ENCODE results near the gene CRISPLD2. TPM values are rescaled to one million over a fixed set of nuclear protein-coding genes. Genes with fewer than 3 reads are reported as not detected.

Gene CRISPLD2
- total and polyA plus RNA-seq, 8 donors = 13.8 to 106 (median 24.9) TPM

DNA sequence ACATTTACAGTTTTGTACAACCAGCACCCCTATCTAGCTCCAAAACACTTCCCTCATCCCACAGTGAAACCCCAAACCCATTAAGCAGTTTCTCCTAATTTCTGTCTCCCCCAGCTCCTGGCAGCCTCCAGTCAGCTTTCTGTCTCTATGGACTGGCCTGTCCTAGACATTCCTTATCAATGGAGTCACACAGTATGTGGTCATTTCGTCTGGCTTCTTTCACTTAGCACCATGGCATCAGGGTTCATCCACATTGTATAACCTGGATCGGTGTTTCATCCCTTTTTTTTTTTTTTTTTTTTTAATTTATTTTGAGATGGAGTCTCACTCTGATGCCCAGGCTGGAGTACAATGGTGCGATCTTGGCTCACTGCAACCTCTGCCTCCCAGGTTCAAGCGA is 123.0 kb downstream of the CRISPLD2 start:
- intact Hi-C loops (cut with DNase I) = no loop called here
- Histone ChIP-seq H3K27ac (no peak overlapping the region), H3K4me3 (no peak overlapping the region), H3K27me3 (no peaks in the 10 kb centered on the region), H3K36me3 (no peaks in the 10 kb centered on the region), H3K4me1 (peaks cover 0 to 8% of the 10 kb centered on the region in 2 donors), H3K9me3 (no peaks in the 10 kb centered on the region)
- ATAC-seq (no peak), DNase-seq (no peak)
- no peak for TF ChIP-seq CTCF (IDR thresholded peaks at IDR 0.05)

GRCh38 chr16:84943620-84944019 is 123.8 kb downstream of the CRISPLD2 start:
- Histone ChIP-seq H3K36me3 (no peaks in the 10 kb centered on the region), H3K27me3 (no peaks in the 10 kb centered on the region), H3K9me3 (no peaks in the 10 kb centered on the region), H3K4me3 (no peak overlapping the region), H3K4me1 (peaks cover 0 to 8% of the 10 kb centered on the region in 2 donors), H3K27ac (no peak overlapping the region)
- intact Hi-C loops (cut with DNase I) = no loop called here
- DNase-seq = no peak
- TF ChIP-seq CTCF (IDR thresholded peaks at IDR 0.05) = no peak
- no peak for ATAC-seq

- Histone ChIP-seq H3K4me3 (no peak overlapping the region), H3K4me1 (peaks cover 0 to 15% of the 10 kb centered on the region in 2 donors), H3K27ac (no peak overlapping the region), H3K36me3 (no peaks in the 10 kb centered on the region), H3K9me3 (no peaks in the 10 kb centered on the region), H3K27me3 (no peaks in the 10 kb centered on the region)
- intact Hi-C loops (cut with DNase I) = no loop called here
- DNase-seq (peak in 1 of 4 donors; percentile 68), ATAC-seq (peak; percentile 24)
- TF ChIP-seq CTCF (IDR thresholded peaks at IDR 0.05) = no peak
Measured at GRCh38 chr16:84947022-84947421, 127.2 kb downstream of the CRISPLD2 start.

GRCh38 chr16:84947996-84948850 is 128.4 kb downstream of the CRISPLD2 start:
- peaks cover 7 to 27% of the 10 kb centered on the region in 2 donors for H3K4me1 ChIP-seq
- no peaks in the 10 kb centered on the region for H3K27me3 ChIP-seq
- DNase-seq = no peak
- no peaks in the 10 kb centered on the region for H3K36me3 ChIP-seq
- H3K4me3 ChIP-seq = no peak overlapping the region
- TF ChIP-seq CTCF (IDR thresholded peaks at IDR 0.05) = no peak
- intact Hi-C loops (cut with DNase I) = no loop called here
- no peak overlapping the region for H3K27ac ChIP-seq
- no peak for ATAC-seq
- H3K9me3 ChIP-seq = no peaks in the 10 kb centered on the region

- intact Hi-C loops (cut with DNase I) = no loop called here
- no peak overlapping the region for H3K4me3 ChIP-seq
- peaks cover 7 to 35% of the 10 kb centered on the region in 2 donors for H3K4me1 ChIP-seq
- H3K27ac ChIP-seq = no peak overlapping the region
- H3K36me3 ChIP-seq = no peaks in the 10 kb centered on the region
- DNase-seq (no peak), ATAC-seq (no peak)
- no peaks in the 10 kb centered on the region for H3K9me3 ChIP-seq
- H3K27me3 ChIP-seq = no peaks in the 10 kb centered on the region
- no peak for TF ChIP-seq CTCF (IDR thresholded peaks at IDR 0.05)
Measured at GRCh38 chr16:84948851-84949610, 129.2 kb downstream of the CRISPLD2 start.
